HEK293 (cell line): Measurements from ENCODE around the gene SOWAHA.

Experiments
- CTCF ChIA-PET: fragments of 350-600 bp; formaldehyde crosslinking; extraction: SDS; loops from one replicate; lab custom pipeline; 2021; ENCODE audit warnings: antibody characterized with exemption; lab: Yijun Ruan, JAX
- POLR2A ChIA-PET: fragments of 300-600 bp; formaldehyde crosslinking; extraction: SDS; loops from one replicate; lab custom pipeline; 2020; ENCODE audit warnings: antibody characterized with exemption, inconsistent platforms; lab: Yijun Ruan, JAX
- H3K27ac ChIP-seq: fragments of 200-500 bp; sonication (Bioruptor generic); 2 replicates; pipeline ENCODE4 v1.5.1; 2014; ENCODE audit warnings: low read depth, low read length, control low read depth, inconsistent platforms; ENCODE audit errors: extremely low read depth
- H3K36me3 ChIP-seq, 2 experiments: fragments of 200-500 bp in 1 of 2; sonication (Bioruptor generic) in 1 of 2; 1 replicate in 1 of 2; 2 replicates in 1 of 2; pipeline ENCODE4 v1.5.1; 2014 to 2017; ENCODE audit warnings: inconsistent platforms in 2 of 2, low read length in 2 of 2; ENCODE audit not compliant: control insufficient read depth in 2 of 2, insufficient read depth in 1 of 2
- H3K4me1 ChIP-seq: fragments of 200-500 bp; sonication (Bioruptor generic); 2 replicates; pipeline ENCODE4 v1.5.1; 2014; ENCODE audit warnings: mild to moderate bottlenecking, low read length, inconsistent platforms; ENCODE audit not compliant: control insufficient read depth, insufficient read depth
- H3K4me3 ChIP-seq: 2 replicates; pipeline ENCODE4 v1.5.1; 2011; ENCODE audit warnings: low read depth, mild to moderate bottlenecking, control low read depth, low read length, moderate library complexity
- H3K9me3 ChIP-seq: fragments of 200-500 bp; sonication (Bioruptor generic); 2 replicates; pipeline ENCODE4 v1.5.1; 2014; ENCODE audit warnings: low read depth, low read length, inconsistent platforms; ENCODE audit not compliant: control insufficient read depth, insufficient read depth
- IKZF3 ChIP-seq: fragments of 450-650 bp; IDR thresholded peaks from 2 replicates; pipeline ENCODE4 v1.5.0; 2018; ENCODE audit warnings: missing biosample characterization, mild to moderate bottlenecking, missing genetic modification characterization, moderate library complexity
- KLF1 ChIP-seq: fragments of 450-650 bp; formaldehyde crosslinking; IDR thresholded peaks from 2 replicates; pipeline ENCODE4 v1.5.1; 2016; ENCODE audit warnings: missing biosample characterization, missing genetic modification characterization
- OVOL3 ChIP-seq: fragments of 450-650 bp; formaldehyde crosslinking; IDR thresholded peaks from 2 replicates; pipeline ENCODE4 v1.5.1; 2016; ENCODE audit warnings: missing biosample characterization, missing genetic modification characterization
- PRDM10 ChIP-seq: fragments of 450-650 bp; formaldehyde crosslinking; IDR thresholded peaks from 2 replicates; pipeline ENCODE4 v1.5.1; 2016; ENCODE audit warnings: missing biosample characterization, missing genetic modification characterization
- TRIM28 ChIP-seq: IDR thresholded peaks from 2 replicates; pipeline ENCODE4 v1.6.1; 2011; ENCODE audit warnings: low read length, control low read depth, borderline replicate concordance
- WT1 ChIP-seq: fragments of 450-650 bp; formaldehyde crosslinking; IDR thresholded peaks from 2 replicates; pipeline ENCODE4 v1.5.1; 2016; ENCODE audit warnings: missing biosample characterization, missing genetic modification characterization
- ZBTB26 ChIP-seq: fragments of 450-650 bp; formaldehyde crosslinking; optimal IDR thresholded peaks from 2 replicates; pipeline ENCODE3; 2016; ENCODE audit warnings: missing biosample characterization, mild to moderate bottlenecking, missing genetic modification characterization
- ZNF138 ChIP-seq: fragments of 450-650 bp; formaldehyde crosslinking; IDR thresholded peaks from 2 replicates; pipeline ENCODE4 v1.5.1; 2016; ENCODE audit warnings: missing biosample characterization, missing genetic modification characterization, borderline replicate concordance
- ZNF16 ChIP-seq: fragments of 450-650 bp; formaldehyde crosslinking; IDR thresholded peaks from 2 replicates; pipeline ENCODE4 v1.5.1; 2016; ENCODE audit warnings: low read depth, missing biosample characterization, missing genetic modification characterization
- ZNF214 ChIP-seq: fragments of 450-650 bp; formaldehyde crosslinking; IDR thresholded peaks from 2 replicates; pipeline ENCODE4 v1.5.1; 2017; ENCODE audit warnings: missing biosample characterization, mild to moderate bottlenecking, missing genetic modification characterization, borderline replicate concordance
- ZNF398 ChIP-seq: fragments of 450-650 bp; formaldehyde crosslinking; IDR thresholded peaks from 2 replicates; pipeline ENCODE4 v1.5.1; 2017; ENCODE audit warnings: missing biosample characterization, missing genetic modification characterization
- ZNF510 ChIP-seq: fragments of 450-650 bp; formaldehyde crosslinking; IDR thresholded peaks from 2 replicates; pipeline ENCODE4 v1.5.1; 2018; ENCODE audit warnings: mild to moderate bottlenecking, missing genetic modification characterization, missing biosample characterization; ENCODE audit not compliant: insufficient replicate concordance
- ZNF585B ChIP-seq: fragments of 450-650 bp; formaldehyde crosslinking; IDR thresholded peaks from 2 replicates; pipeline ENCODE4 v1.5.1; 2016; ENCODE audit warnings: missing biosample characterization, missing genetic modification characterization
- ZNF621 ChIP-seq: fragments of 450-650 bp; formaldehyde crosslinking; IDR thresholded peaks from 2 replicates; pipeline ENCODE4 v1.5.1; 2017; ENCODE audit warnings: missing biosample characterization, missing genetic modification characterization
- ZNF626 ChIP-seq: fragments of 450-650 bp; sonication (Bioruptor Pico); formaldehyde crosslinking; IDR thresholded peaks from 2 replicates; pipeline ENCODE4 v1.5.1; 2018; ENCODE audit warnings: missing biosample characterization, missing genetic modification characterization, inconsistent platforms
- TF ChIP-seq, protein P1 (sequence below): fragments of 450-650 bp; formaldehyde crosslinking; IDR thresholded peaks from 2 replicates; pipeline ENCODE4 v1.5.1; 2016; ENCODE audit warnings: missing biosample characterization, missing genetic modification characterization, borderline replicate concordance

Gene SOWAHA

DNA sequence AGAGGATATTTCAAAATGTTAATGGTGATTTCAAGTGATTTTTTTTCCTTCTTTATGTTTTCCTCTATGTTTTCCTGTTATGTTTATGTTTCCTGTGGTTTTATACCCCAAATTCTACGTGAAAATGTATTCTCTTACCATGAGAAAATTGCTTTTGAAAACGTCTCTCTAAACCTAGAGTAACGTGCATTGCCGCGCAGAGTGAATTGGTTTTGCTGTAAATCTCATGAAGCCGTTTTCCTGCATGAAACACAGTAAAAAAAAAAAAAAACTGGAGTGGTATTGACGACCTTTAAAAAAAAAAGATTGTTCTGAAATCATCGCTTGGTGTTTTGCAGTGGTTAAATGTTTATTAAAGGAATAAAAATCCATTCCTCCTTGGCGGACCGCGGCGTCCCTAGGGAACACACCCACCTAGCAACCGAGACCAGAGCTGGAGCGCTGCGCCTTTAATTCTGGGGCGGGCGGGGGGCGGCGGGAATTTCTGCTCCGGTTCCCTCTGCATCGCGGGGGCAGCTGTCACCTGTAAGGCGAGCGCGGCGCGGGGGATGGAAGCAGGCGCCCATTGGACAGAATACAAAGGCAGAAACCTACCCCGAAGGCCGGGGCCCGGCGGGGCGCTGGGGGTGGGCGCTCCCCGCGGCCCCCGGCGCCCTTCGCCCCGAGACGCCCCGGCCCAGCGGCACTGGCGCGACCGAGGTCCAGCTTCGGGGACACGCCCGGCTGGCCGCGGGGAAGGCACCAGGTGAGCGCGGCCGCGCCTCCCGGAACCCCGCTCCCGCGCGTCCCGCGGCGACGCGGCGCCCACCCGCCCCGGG lies at the start of gene SOWAHA (continued):
- 0 out of 2 replicates have a peak, but pooled peaks have one; percentile 11 for TF ChIP-seq PRDM10

DNA sequence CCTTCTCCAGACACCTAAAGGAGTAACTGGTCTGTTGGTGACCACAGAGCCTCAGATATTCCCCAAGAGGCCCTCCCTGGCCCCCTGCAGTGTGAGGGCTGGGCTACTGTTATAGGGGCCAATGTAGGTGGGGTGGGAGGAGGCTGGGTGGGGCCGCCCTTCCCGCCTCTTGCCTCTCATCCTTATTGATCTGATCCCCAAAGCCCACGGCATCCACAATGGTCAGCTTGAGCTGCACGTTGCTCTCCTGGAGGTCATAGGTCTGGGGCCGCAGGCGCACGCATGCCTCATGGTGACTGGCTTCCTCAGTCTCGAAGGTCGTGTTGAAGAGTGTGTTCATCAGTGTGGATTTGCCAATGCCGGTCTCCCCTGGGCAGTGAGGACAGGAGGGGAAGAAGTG lies 49.1 kb upstream of the SOWAHA start:
- TF ChIP-seq TRIM28, result no peak
- TF ChIP-seq ZNF621 (tag by site-specific recombination), result no peak
- TF ChIP-seq KLF1, result peak; percentile 27; the same call in 1 of the 2 replicates
- no peak for TF ChIP-seq WT1 (tag by site-specific recombination)
- no peak for TF ChIP-seq ZBTB26 (tag by site-specific recombination)
- TF ChIP-seq IKZF3 (tag by site-specific recombination), result no peak
- TF ChIP-seq ZNF585B (tag by site-specific recombination), result no peak
- no peak for TF ChIP-seq ZNF16 (tag by site-specific recombination)
- TF ChIP-seq, all 188 proteins: peak for 1
- no peaks in the 10 kb centered on the region for H3K9me3 ChIP-seq
- peaks cover 4 to 71% of the 10 kb centered on the region in 2 experiments; a peak in 2 of 3 replicates for H3K36me3 ChIP-seq
- ChIA-PET CTCF (interaction anchor here (0.6 to 1.4 kb wide), 3 partner anchors 9 to 176 kb away, joined by 3 read pairs; no protein-coding TSS in a partner anchor), POLR2A (no interaction called here)
- no peak overlapping the region for H3K4me3 ChIP-seq
- no peak overlapping the region for H3K27ac ChIP-seq
- no peaks in the 10 kb centered on the region for H3K4me1 ChIP-seq

DNA sequence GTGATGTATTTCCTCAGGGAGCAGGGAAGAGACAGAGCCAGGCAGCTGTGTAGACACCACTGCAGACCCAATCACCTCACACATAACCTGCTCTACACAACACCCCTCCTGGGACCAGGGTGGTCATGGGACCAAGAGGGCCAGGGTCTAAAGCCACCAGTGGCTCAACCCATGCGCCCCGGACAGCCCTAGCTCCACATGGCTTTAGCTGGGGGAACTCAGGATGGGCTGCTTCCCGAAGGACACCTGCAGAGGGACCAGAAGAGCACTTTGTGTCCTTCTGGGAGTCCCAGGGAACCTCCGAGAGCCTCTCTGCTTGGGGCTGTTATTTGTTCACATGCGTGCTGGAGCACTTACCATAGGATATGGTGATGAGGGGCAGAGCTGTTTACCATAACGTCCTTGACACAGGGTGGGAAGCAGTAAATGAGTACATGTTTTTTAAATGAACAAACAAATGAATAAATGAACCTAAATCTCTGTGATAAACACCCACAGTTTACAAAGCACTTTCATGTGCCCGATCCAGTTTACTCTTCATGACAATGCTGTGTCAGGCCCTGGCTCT lies 48.3 kb upstream of the SOWAHA start:
- TF ChIP-seq ZNF138 (tag by site-specific recombination) (no peak), ZNF626 (no peak), OVOL3 (tag by site-specific recombination) (no peak), ZNF214 (tag by site-specific recombination) (no peak), ZNF398 (tag by site-specific recombination) (no peak), ZNF510 (no peak)
- TF ChIP-seq, protein P1, sequence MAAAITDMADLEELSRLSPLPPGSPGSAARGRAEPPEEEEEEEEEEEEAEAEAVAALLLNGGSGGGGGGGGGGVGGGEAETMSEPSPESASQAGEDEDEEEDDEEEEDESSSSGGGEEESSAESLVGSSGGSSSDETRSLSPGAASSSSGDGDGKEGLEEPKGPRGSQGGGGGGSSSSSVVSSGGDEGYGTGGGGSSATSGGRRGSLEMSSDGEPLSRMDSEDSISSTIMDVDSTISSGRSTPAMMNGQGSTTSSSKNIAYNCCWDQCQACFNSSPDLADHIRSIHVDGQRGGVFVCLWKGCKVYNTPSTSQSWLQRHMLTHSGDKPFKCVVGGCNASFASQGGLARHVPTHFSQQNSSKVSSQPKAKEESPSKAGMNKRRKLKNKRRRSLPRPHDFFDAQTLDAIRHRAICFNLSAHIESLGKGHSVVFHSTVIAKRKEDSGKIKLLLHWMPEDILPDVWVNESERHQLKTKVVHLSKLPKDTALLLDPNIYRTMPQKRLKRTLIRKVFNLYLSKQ (tag by site-specific recombination), result no peak
- ChIA-PET POLR2A (no interaction called here), CTCF (interaction anchor here (1.0 to 1.4 kb wide), 2 partner anchors 10 to 177 kb away, joined by 3 read pairs; no protein-coding TSS in a partner anchor)
- no peak overlapping the region for H3K4me3 ChIP-seq
- no peak overlapping the region for H3K27ac ChIP-seq
- no peaks in the 10 kb centered on the region for H3K4me1 ChIP-seq
- H3K9me3 ChIP-seq, result no peaks in the 10 kb centered on the region
- H3K36me3 ChIP-seq, result peaks cover 4 to 64% of the 10 kb centered on the region in 2 experiments; a peak in 2 of 3 replicates
